HepG2 (cell line): ENCODE data around the gene RAP2C. TPM values are rescaled to one million over a fixed set of nuclear protein-coding genes. Genes with fewer than 3 reads are reported as not detected.

Experiments
- ATAC-seq: fragments of 200-7000 bp; cut with Tn5 transposase; 3 replicates; pipeline ENCODE4 v1.9.1; 2020; ENCODE audit warnings: mild to moderate bottlenecking, moderate library complexity
- BruUV-seq: library from RNA; stranded (reverse); fragments of 400-500 nt; replicated peaks from 2 replicates; lab custom pipeline; 2021; lab: Mats Ljungman, UMichigan
- CTCF ChIA-PET: fragments of 300-600 bp; formaldehyde crosslinking; extraction: SDS; loops from one replicate; lab custom pipeline; 2021; ENCODE audit warnings: low total read pairs, inconsistent platforms, low intra/inter-chr PET ratio; lab: Yijun Ruan, JAX
- POLR2A ChIA-PET: fragments of 350-600 bp; sonication (Branson Sonifier 250); formaldehyde crosslinking; loops from one replicate; lab custom pipeline; 2020; ENCODE audit warnings: antibody characterized with exemption, inconsistent platforms; lab: Yijun Ruan, JAX
- DNase-seq: peaks from one replicate; pipeline ENCODE4 v3.0.0-alpha.2; 2015; ENCODE audit warnings: low spot score
- FAIRE-seq: peaks from 3 replicates; lab custom pipeline; 2011; peaks lifted over from hg19 to GRCh38; lab: Jason Lieb, UNC
- H2AFZ ChIP-seq: one replicate; pipeline ENCODE4 v1.6.1; 2011; ENCODE audit warnings: low read length, inconsistent platforms
- H3K27ac ChIP-seq: fragments of 300-600 bp; 3 replicates; pipeline ENCODE4 v1.8.0; 2011; ENCODE audit warnings: mixed run types, mild to moderate bottlenecking, mixed read lengths, low read length, inconsistent platforms; ENCODE audit not compliant: insufficient read depth; ENCODE audit errors: extremely low read length
- H3K27me3 ChIP-seq, 2 experiments: fragments of 200-600 bp in 1 of 2; 2 replicates in 1 of 2; 3 replicates in 1 of 2; pipeline versions ENCODE4 v1.6.0 to v1.8.0; 2011; ENCODE audit warnings: low read length in 2 of 2, mild to moderate bottlenecking in 2 of 2, moderate library complexity in 2 of 2, inconsistent platforms in 1 of 2; ENCODE audit not compliant: insufficient read depth in 2 of 2, control insufficient read depth in 1 of 2
- H3K36me3 ChIP-seq, 2 experiments: fragments of 200-600 bp in 1 of 2; replicated peaks in 1 of 2; 2 replicates in 1 of 2; 3 replicates in 1 of 2; pipeline versions ENCODE4 v1.5.1 to v1.8.0; 2011; ENCODE audit warnings: low read length in 2 of 2, inconsistent platforms in 1 of 2; ENCODE audit not compliant: insufficient read depth in 2 of 2, control insufficient read depth in 1 of 2
- H3K4me1 ChIP-seq: 2 replicates; pipeline ENCODE4 v1.5.1; 2012; ENCODE audit warnings: low read length, inconsistent platforms; ENCODE audit not compliant: insufficient read depth
- H3K4me2 ChIP-seq: 2 replicates; pipeline ENCODE4 v1.6.0; 2011; ENCODE audit warnings: low read depth, low read length, inconsistent platforms
- H3K4me3 ChIP-seq, 3 experiments: fragments of 200-600 bp in 1 of 3; sonication (generic), shearing (Covaris generic) in 1 of 3; replicated peaks in 1 of 3; 2 replicates each; pipeline ENCODE4 v1.5.1; 2011 to 2016; ENCODE audit warnings: low read length in 3 of 3, inconsistent platforms in 2 of 3, low read depth in 2 of 3, mild to moderate bottlenecking in 2 of 3, control low read depth in 1 of 3, mixed read lengths in 1 of 3; ENCODE audit not compliant: insufficient read depth in 1 of 3
- H3K79me2 ChIP-seq: one replicate; pipeline ENCODE4 v1.6.1; 2011; ENCODE audit warnings: low read length, inconsistent platforms; ENCODE audit not compliant: insufficient read depth
- H3K9ac ChIP-seq: 2 replicates; pipeline ENCODE4 v1.6.0; 2011; ENCODE audit warnings: mild to moderate bottlenecking, low read depth, low read length, inconsistent platforms; ENCODE audit not compliant: insufficient read depth
- H3K9me3 ChIP-seq: 2 replicates; pipeline ENCODE4 v1.5.1; 2012; ENCODE audit warnings: mild to moderate bottlenecking, low read length
- H4K20me1 ChIP-seq: 2 replicates; pipeline ENCODE4 v1.6.0; 2011; ENCODE audit warnings: inconsistent platforms, mild to moderate bottlenecking, low read length, moderate library complexity; ENCODE audit not compliant: insufficient read depth
- CHCHD3 ChIP-seq: sonication (generic); formaldehyde crosslinking; IDR thresholded peaks from 2 replicates; pipeline ENCODE4 v1.8.0; 2022; ENCODE audit warnings: mild to moderate bottlenecking, missing genetic modification reagents, moderate library complexity
- DR1 ChIP-seq: sonication (generic); formaldehyde crosslinking; IDR thresholded peaks from 2 replicates; pipeline ENCODE4 v1.8.0; 2021; ENCODE audit warnings: mild to moderate bottlenecking, missing genetic modification reagents, inconsistent platforms
- NAIF1 ChIP-seq: sonication (generic); formaldehyde crosslinking; IDR thresholded peaks from 2 replicates; pipeline ENCODE4 v1.5.0; 2020; ENCODE audit warnings: mild to moderate bottlenecking, missing genetic modification reagents, borderline replicate concordance
- PAWR ChIP-seq: sonication (generic); formaldehyde crosslinking; IDR thresholded peaks from 2 replicates; pipeline ENCODE4 v1.4.0; 2020; ENCODE audit warnings: missing genetic modification reagents, mild to moderate bottlenecking, borderline replicate concordance
- SP5 ChIP-seq: IDR thresholded peaks from 2 replicates; pipeline ENCODE4 v1.6.1; 2016; ENCODE audit warnings: low read depth, borderline replicate concordance
- SYNCRIP ChIP-seq: fragments of 200-400 bp; formaldehyde crosslinking; IDR thresholded peaks from 2 replicates; pipeline ENCODE4 v1.6.1; 2018; ENCODE audit warnings: mild to moderate bottlenecking, low read depth, low read length; ENCODE audit not compliant: insufficient read depth
- TBP ChIP-seq: sonication (generic); formaldehyde crosslinking; IDR thresholded peaks from 2 replicates; pipeline ENCODE4 v1.5.0; 2020; ENCODE audit warnings: missing genetic modification reagents
- ZBTB1 ChIP-seq: sonication (generic); formaldehyde crosslinking; IDR thresholded peaks from 2 replicates; pipeline ENCODE4 v1.4.0; 2020; ENCODE audit warnings: missing genetic modification reagents, borderline replicate concordance
- ZFP37 ChIP-seq: sonication (generic); formaldehyde crosslinking; IDR thresholded peaks from 2 replicates; pipeline ENCODE4 v1.4.0; 2020; ENCODE audit warnings: missing genetic modification reagents, borderline replicate concordance
- ZNF383 ChIP-seq: sonication (generic); formaldehyde crosslinking; IDR thresholded peaks from 2 replicates; pipeline ENCODE4 v1.4.0; 2020; ENCODE audit warnings: missing genetic modification reagents, mild to moderate bottlenecking, borderline replicate concordance
- ZNF607 ChIP-seq: sonication (generic); formaldehyde crosslinking; IDR thresholded peaks from 2 replicates; pipeline ENCODE4 v1.5.1; 2020; ENCODE audit warnings: missing genetic modification reagents, mild to moderate bottlenecking, borderline replicate concordance
- ZNF788 ChIP-seq: sonication (generic); formaldehyde crosslinking; IDR thresholded peaks from 2 replicates; pipeline ENCODE4 v1.5.0; 2020; ENCODE audit warnings: mild to moderate bottlenecking, missing genetic modification reagents, borderline replicate concordance
- ZNF850 ChIP-seq: sonication (generic); formaldehyde crosslinking; conservative IDR thresholded peaks from 2 replicates; pipeline ENCODE4 v1.9.0; 2021; ENCODE audit warnings: mild to moderate bottlenecking, missing genetic modification reagents
- ZZZ3 ChIP-seq: sonication (generic); formaldehyde crosslinking; IDR thresholded peaks from 2 replicates; pipeline ENCODE4 v1.4.0; 2020; ENCODE audit warnings: missing genetic modification reagents, mild to moderate bottlenecking, borderline replicate concordance
- WGBS: methylation state at CpG from one replicate; pipeline ENCODE4 v1.1.6; 2017; ENCODE audit warnings: low lambda C conversion rate; 5-methylcytosine and 5-hydroxymethylcytosine counted together
- in situ Hi-C: cut with HindIII; loops from 2 replicates; pipeline ENCODE4 v1.10.0; 2017; ENCODE audit warnings: low pct_unique_long_range_greater_than_20kb; ENCODE audit not compliant: extremely low pct_ligation_motif_present
- intact Hi-C: fragments of 100-400 bp; cut with micrococcal nuclease; formaldehyde crosslinking; loops from one replicate; pipeline ENCODE4 v1.10.0; 2022; ENCODE audit not compliant: unreplicated experiment
- polyA plus RNA-seq, 8 experiments: library from polyadenylated mRNA; depleted of rRNA in 3 of 8; stranded (reverse) in 7 of 8; unstranded in 1 of 8; fragments of >200 nt; fragmentation: Illumina TruSeq in 4 of 8; extraction: Trizol in 4 of 8; gene quantifications; 2 replicates each; pipeline versions ENCODE4 v1.2.1 to v1.2.3, GENCODE V29; 2011 to 2016; ENCODE audit warnings: low read depth in 4 of 8, missing spikeins in 1 of 8, mixed read lengths in 1 of 8; ENCODE audit not compliant: insufficient read depth in 1 of 8
- total RNA-seq, 5 experiments: library from RNA; depleted of rRNA; stranded (reverse); fragments of >200 nt; fragmentation: Illumina TruSeq; extraction: Trizol; gene quantifications; 2 replicates each; pipeline ENCODE4 v1.2.3, GENCODE V29; 2016; ENCODE audit warnings: low read depth in 1 of 5
- TF ChIP-seq, protein P1 (sequence below): sonication (generic); formaldehyde crosslinking; IDR thresholded peaks from 2 replicates; pipeline ENCODE4 v1.4.0; 2020; ENCODE audit warnings: missing genetic modification reagents

The RAP2C gene
- total and polyA plus RNA-seq, 2 of the 13 experiments (the other 11 are each of a cell fraction or from before 2014, with no cell fraction given), result 8.0 to 28.5 TPM

GRCh38 chrX:132231587-132231986 lies 12.3 kb upstream of the RAP2C start (continued):
- TF ChIP-seq, protein P1, sequence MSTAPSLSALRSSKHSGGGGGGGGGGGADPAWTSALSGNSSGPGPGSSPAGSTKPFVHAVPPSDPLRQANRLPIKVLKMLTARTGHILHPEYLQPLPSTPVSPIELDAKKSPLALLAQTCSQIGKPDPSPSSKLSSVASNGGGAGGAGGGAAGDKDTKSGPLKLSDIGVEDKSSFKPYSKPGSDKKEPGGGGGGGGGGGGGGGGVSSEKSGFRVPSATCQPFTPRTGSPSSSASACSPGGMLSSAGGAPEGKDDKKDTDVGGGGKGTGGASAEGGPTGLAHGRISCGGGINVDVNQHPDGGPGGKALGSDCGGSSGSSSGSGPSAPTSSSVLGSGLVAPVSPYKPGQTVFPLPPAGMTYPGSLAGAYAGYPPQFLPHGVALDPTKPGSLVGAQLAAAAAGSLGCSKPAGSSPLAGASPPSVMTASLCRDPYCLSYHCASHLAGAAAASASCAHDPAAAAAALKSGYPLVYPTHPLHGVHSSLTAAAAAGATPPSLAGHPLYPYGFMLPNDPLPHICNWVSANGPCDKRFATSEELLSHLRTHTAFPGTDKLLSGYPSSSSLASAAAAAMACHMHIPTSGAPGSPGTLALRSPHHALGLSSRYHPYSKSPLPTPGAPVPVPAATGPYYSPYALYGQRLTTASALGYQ, result no peak
- TF ChIP-seq ZNF383 (CRISPR knock-in tag), result no peak
- TF ChIP-seq SYNCRIP, result no peak
- TF ChIP-seq ZZZ3 (CRISPR knock-in tag), result no peak
- TF ChIP-seq PAWR, result no peak
- no peak for TF ChIP-seq ZNF607 (CRISPR knock-in tag)
- TF ChIP-seq ZNF850, result no peak
- TF ChIP-seq, all 625 proteins: peak for 0

- Histone ChIP-seq H3K9ac (no peak overlapping the region), H3K27me3 (no peaks in the 10 kb centered on the region), H3K4me1 (no peaks in the 10 kb centered on the region), H3K36me3 (no peaks in the 10 kb centered on the region), H3K27ac (no peak overlapping the region), H4K20me1 (no peaks in the 10 kb centered on the region), H3K79me2 (no peaks in the 10 kb centered on the region), H3K9me3 (no peaks in the 10 kb centered on the region), H3K4me2 (no peak overlapping the region), H2AFZ (no peak overlapping the region), H3K4me3 (no peak overlapping the region)
- BruUV-seq, result no TSS peak
- intact Hi-C loops (loop anchor here (2.0 to 10.0 kb wide), 4 partner anchors 147 to 405 kb away; no protein-coding TSS in a partner anchor), in situ Hi-C loops (loop anchor here (5.0 kb wide), 1 partner anchor 390 kb away; no protein-coding TSS in a partner anchor)
- CTCF ChIA-PET, result no interaction called here
- POLR2A ChIA-PET, result no interaction called here
- ATAC-seq (no peak), DNase-seq (no peak), FAIRE-seq (no peak)
- WGBS, result 75% methylated on average over 4 of the region's 5 CpGs
- TF ChIP-seq CHCHD3 (CRISPR knock-in tag) (no peak), ZNF788 (CRISPR knock-in tag) (no peak), ZBTB1 (CRISPR knock-in tag) (no peak), TBP (no peak), SP5 (no peak), DR1 (CRISPR knock-in tag) (no peak), NAIF1 (CRISPR knock-in tag) (no peak), ZFP37 (no peak)
These were observed 8.3 kb upstream of the RAP2C start for GRCh38 chrX:132227383-132228112.
